KOPT-K1 (cell line): ENCODE measurements around the gene CFLAR.
A peak's percentile ranks its signal among the peaks of the same experiment; 100 is the strongest.
"Not testable (repeated sequence)": the region's sequence is repeated elsewhere in the genome, so short reads cannot be mapped to it uniquely, and the experiment has no call there.

Experiments
- H3K27ac ChIP-seq: fragments of 200-600 bp; sonication (generic); 2 replicates; pipeline ENCODE4 v1.5.1; 2016; ENCODE audit warnings: antibody characterized with exemption, mild to moderate bottlenecking, low read depth, low read length; ENCODE audit not compliant: poor library complexity, severe bottlenecking
- H3K36me3 ChIP-seq: fragments of 200-600 bp; sonication (generic); 2 replicates; pipeline ENCODE4 v1.5.1; 2017; ENCODE audit warnings: antibody characterized with exemption, mild to moderate bottlenecking, low read length, moderate library complexity; ENCODE audit not compliant: insufficient read depth
- H3K9me3 ChIP-seq: fragments of 200-600 bp; sonication (generic); 2 replicates; pipeline ENCODE4 v1.5.1; 2017; ENCODE audit warnings: antibody characterized with exemption, low read length, mild to moderate bottlenecking; ENCODE audit not compliant: insufficient read depth, poor library complexity, severe bottlenecking

Gene CFLAR

GRCh38 chr2:201130524-201131186 lies 14.7 kb downstream of the CFLAR start:
- H3K36me3 ChIP-seq = peaks cover 17% of the 10 kb centered on the region
- peak overlapping the region; percentile 42 for H3K27ac ChIP-seq
- no peaks in the 10 kb centered on the region for H3K9me3 ChIP-seq

GRCh38 chr2:201132518-201132917 lies 16.6 kb downstream of the CFLAR start:
- Histone ChIP-seq H3K9me3 (no peaks in the 10 kb centered on the region), H3K27ac (no peak overlapping the region), H3K36me3 (peaks cover 36% of the 10 kb centered on the region)

- Histone ChIP-seq H3K36me3 (peaks cover 49% of the 10 kb centered on the region), H3K9me3 (no peaks in the 10 kb centered on the region), H3K27ac (no peak overlapping the region)
Observed at GRCh38 chr2:201135386-201135785, 19.4 kb downstream of the CFLAR start.

GRCh38 chr2:201136889-201137321 lies 20.9 kb downstream of the CFLAR start:
- Histone ChIP-seq H3K27ac (no peak overlapping the region), H3K36me3 (peaks cover 49% of the 10 kb centered on the region)

GRCh38 chr2:201137505-201138400 lies 21.8 kb downstream of the CFLAR start:
- Histone ChIP-seq H3K9me3 (no peaks in the 10 kb centered on the region), H3K36me3 (peaks cover 53% of the 10 kb centered on the region), H3K27ac (no peak overlapping the region)

More at GRCh38 chr2:201136889-201137321, 20.9 kb downstream of the CFLAR start:
- no peaks in the 10 kb centered on the region for H3K9me3 ChIP-seq

GRCh38 chr2:201138401-201138970 lies 22.5 kb downstream of the CFLAR start:
- no peaks in the 10 kb centered on the region for H3K9me3 ChIP-seq
- H3K27ac ChIP-seq = no peak overlapping the region
- peaks cover 53% of the 10 kb centered on the region for H3K36me3 ChIP-seq

GRCh38 chr2:201138986-201139781 lies 23.2 kb downstream of the CFLAR start:
- H3K27ac ChIP-seq, H3K9me3 ChIP-seq: not testable (repeated sequence)
- peaks cover 50% of the 10 kb centered on the region for H3K36me3 ChIP-seq

- Histone ChIP-seq H3K9me3 (no peaks in the 10 kb centered on the region), H3K36me3 (peaks cover 50% of the 10 kb centered on the region), H3K27ac (no peak overlapping the region)
Observed at GRCh38 chr2:201139836-201140604, 24.1 kb downstream of the CFLAR start.

GRCh38 chr2:201144101-201145051 lies 28.4 kb downstream of the CFLAR start:
- no peaks in the 10 kb centered on the region for H3K9me3 ChIP-seq
- H3K36me3 ChIP-seq = peaks cover 12% of the 10 kb centered on the region
- no peak overlapping the region for H3K27ac ChIP-seq

- Histone ChIP-seq H3K27ac (no peak overlapping the region), H3K36me3 (peaks cover 25% of the 10 kb centered on the region), H3K9me3 (no peaks in the 10 kb centered on the region)
Observed at GRCh38 chr2:201148434-201148990, 32.5 kb downstream of the CFLAR start.

- H3K9me3 ChIP-seq = no peaks in the 10 kb centered on the region
- H3K36me3 ChIP-seq = peaks cover 27% of the 10 kb centered on the region
- H3K27ac ChIP-seq = no peak overlapping the region
Observed at GRCh38 chr2:201149064-201149820, 33.3 kb downstream of the CFLAR start.

- not testable (repeated sequence) for H3K9me3 ChIP-seq, H3K27ac ChIP-seq
- peaks cover 32% of the 10 kb centered on the region for H3K36me3 ChIP-seq
Observed at GRCh38 chr2:201149821-201150165, 33.8 kb downstream of the CFLAR start.
